GM15510 (cell line): ENCODE data around the gene TMEM238L.

Source experiments
- POLR2A ChIP-seq: IDR thresholded peaks from 3 replicates; pipeline ENCODE4 v1.6.1; 2011; ENCODE audit warnings: borderline replicate concordance; ENCODE audit not compliant: insufficient read length; ENCODE audit errors: extremely low read depth

The TMEM238L gene, protein sequence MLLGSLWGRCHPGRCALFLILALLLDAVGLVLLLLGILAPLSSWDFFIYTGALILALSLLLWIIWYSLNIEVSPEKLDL

DNA sequence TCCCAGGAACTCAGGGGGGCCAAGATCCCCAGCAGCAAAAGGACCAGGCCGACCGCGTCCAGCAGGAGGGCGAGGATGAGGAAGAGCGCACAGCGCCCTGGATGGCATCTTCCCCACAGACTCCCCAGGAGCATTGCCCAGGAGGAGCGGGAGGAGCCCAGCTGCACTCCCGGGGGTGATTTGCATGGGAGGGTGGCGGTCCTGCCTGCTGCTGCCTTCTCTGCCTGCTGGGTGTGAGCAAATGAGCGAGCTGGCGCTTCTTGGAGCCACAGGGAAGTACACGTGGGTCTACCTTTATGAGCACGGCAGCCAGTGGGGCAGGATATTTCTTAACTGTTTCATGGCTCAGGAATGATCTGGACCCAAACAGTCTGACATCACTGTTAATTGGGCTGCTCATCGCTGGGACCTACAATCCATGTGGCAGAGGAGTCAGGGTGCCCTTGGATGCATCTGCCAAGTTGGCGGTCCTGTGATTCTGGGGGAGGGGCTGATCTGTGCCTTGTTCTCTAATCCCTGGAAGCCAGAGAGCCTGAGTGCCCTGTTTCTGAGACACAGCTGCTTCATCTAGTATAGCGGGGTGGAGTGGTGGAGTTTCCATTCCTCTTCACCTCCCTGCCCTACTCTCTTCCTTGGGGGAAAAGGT, at the start of gene TMEM238L:
Gene TMEM238L, minus strand, starts transcription at position 270 of the 646 bp plus-strand sequence. Its CDS starts 136 bp downstream, at position 134.
- no peak for TF ChIP-seq POLR2A

DNA sequence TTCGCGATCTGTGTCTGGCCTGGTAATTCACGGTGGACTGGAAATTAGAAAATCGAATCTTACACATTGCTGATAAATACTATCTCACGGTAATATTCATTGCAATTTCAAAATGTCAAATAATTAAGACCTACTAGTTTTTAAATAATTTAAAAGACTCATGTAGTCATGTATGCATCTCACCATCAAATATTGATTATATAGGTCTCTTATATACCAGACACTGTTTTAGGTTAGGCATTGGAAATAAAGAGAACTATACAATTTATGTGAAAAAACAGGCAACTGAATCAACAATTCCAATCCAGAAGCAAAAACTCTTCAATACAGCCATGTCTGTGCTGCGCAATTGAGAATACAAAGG, 41.5 kb upstream of the TMEM238L start:
- no peak for TF ChIP-seq POLR2A

DNA sequence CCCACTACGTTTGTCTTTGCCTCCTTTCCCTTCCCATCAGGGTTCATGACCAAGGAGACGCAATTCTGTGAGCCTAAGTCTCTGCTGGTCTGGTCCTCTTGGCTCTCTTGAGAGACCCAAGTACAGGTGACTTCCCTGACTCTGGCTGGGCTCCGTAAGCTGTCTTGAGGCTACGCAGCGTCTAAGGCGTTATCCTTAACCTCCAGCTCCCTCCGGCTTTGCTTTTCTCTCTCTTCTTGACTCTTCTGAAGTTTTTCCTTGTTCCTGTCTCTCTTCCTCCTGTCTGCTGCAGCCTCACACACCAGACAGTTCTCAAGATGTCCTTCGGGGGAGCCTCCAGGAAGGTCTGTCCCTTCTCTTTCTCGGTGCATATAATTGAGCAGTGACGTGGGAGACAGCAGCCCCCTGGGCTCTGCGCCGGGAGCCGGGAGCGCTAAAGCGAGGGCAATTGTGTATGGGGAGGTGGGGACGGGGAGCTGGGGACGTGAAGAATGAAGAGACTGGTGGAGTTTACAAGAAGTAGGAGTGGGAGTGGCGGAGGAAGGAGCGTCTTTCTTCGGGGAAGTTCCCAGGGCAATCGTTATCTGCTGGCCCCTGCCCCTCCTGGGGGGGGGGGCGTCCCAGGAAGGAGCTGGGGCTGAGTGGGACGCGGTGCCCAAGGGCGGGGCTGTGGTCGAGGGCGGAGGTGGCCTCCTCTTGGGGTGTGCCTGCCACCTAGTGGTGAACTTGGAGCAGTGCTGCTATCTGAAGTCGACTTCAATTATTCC, 40.9 kb upstream of the TMEM238L start:
- no peak for TF ChIP-seq POLR2A

DNA sequence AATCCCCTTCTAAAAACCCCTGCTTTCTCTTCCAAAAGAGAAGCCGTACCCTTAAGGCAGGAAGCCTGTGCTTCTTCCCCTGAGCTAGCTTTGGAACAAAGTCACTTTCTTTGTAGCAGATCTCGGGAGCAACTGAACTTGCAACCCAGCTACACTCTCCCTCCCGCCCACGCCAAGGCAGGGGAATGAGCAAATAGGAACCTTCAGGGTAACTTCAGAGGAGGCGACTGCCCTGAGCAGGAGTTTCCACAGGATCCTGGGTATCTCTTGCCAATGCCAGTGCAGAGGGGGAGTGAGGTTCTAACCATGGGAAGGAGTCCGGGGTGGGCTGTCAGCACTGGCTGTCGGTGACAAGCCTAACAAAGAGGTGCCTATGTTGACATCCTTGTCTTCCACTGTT, 39.9 kb upstream of the TMEM238L start:
- no peak for TF ChIP-seq POLR2A

DNA sequence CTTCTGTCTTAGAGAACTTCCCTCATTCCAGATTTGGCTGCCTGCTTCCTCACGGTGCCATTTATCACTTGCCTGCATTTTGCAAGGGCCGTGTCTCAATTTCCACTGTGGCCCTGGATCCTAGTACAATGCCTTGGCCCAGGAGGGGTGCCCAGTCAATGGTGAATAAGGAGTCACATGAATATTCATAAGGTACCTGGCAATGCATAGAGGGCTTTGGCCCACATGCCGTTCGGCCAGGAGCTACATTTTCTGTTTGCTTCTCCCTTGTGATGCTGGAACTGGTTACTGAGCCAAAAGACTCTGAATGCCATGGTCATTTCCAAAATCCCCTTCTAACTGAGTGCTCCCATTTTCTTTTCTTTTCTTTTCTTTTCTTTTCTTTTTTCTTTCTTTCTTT, 38.8 kb upstream of the TMEM238L start:
- TF ChIP-seq POLR2A = no peak

DNA sequence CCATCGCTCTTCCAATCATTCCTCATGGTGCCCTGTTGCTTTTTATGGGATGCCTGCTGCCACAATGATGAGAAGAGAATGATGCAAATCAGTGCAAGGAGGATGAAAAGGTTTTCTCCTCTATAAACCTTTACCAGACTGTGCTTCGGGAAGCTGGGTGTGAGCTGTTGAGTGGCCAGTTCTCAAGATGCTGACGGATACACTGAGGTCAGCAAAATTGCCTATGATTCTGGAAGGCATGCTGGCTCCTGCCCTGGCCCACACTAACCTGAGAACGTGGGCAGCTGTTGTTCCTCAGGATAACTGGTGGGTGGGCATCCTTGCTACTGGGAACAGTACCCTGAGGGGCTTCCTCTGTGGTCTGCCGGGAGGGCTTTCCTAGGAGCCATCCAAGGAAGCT, 34.8 kb upstream of the TMEM238L start:
- TF ChIP-seq POLR2A = no peak

DNA sequence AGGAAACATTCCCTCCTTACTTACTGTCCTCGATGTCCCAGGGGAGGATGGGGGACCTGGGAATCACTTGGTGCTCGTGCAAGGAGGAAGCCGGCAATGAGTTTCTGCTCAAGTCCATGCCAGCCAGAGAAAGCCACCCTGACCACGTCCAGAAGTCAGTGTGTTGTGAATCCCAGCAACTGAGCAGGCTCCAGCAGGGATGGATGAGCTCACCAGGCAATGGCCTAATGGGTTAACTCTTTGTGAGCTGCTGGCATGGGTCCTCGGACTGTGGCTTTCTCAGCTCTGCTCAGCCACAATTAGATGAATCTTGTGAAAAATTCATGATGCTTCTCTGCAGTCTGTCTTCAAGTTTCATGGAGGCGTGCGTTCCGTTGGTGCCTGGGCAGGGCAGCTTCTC, 34.0 kb upstream of the TMEM238L start, which contains the start of gene PIRT:
Gene PIRT, minus strand, starts transcription at position 167 of the 400 bp plus-strand sequence. CDS start 12,442 bp downstream, outside the sequence.
- TF ChIP-seq POLR2A = no peak

DNA sequence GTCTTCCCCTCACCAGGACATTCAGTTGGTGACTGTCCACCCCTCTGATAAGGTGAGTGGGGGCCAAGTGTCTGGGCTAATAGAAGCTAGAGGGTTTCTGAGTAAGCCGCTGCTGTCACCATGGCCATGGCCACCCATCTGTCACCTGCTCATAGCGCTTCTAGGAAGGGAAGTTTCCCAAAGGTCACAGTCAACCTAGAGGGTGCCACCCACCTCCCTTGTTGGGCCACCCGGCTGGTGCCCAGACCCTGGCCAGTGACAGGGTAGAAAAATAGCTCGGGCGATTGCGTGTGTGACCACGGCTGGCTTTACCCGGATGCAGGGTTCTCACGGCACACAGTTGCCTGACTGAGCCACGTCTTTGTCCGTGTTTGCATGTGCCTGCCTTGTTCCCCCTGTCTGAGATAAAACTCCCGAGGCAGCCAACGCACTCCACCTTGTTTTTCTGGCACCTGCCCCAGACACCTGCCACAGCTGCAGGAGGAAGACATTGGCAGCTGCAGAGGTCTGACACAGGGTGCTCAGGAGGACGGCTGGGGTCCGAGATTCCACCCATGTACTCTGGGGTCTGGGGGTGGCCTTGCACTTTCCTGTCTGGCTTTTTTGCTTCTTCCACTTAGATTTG, 33.2 kb upstream of the TMEM238L start:
- TF ChIP-seq POLR2A = no peak

DNA sequence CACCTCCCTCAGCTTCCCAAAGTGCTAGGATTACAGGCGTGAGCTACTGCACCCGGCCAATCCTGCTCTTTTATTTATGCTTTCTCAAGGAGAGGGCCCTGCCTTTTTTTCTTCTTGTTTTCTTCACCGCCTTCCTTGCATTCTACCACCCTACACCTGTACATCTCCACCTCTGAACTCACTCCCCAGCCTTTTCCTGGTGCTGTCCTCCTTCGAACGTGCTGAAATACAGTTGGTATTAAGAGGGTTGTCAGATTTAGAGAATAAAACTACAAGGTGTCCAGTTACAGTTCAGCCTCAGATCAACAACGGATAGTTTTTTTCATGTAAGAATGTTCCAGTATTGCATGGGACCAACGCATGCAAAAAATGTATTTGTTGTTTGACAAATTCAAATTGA, 32.2 kb upstream of the TMEM238L start:
- TF ChIP-seq POLR2A = no peak

DNA sequence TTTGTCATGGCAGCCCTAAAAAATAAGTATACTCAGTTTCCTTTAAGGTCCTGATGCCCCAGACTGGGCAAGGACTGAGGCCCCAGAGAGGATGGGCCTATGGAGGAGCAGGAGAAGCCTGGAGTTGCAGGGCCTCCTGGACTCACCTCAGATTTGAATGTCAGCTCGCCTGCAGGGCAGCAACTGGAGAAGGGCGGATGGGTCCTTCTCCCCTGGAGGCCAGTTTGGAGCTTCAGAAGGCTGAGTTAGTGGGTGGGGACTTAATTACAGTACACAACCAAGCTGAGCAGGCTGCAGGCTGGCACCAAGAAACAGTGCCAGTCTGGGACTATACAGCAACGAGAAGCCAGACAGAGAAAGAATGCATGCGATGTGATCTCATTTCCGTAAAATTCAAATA, 27.8 kb upstream of the TMEM238L start:
- no peak for TF ChIP-seq POLR2A

DNA sequence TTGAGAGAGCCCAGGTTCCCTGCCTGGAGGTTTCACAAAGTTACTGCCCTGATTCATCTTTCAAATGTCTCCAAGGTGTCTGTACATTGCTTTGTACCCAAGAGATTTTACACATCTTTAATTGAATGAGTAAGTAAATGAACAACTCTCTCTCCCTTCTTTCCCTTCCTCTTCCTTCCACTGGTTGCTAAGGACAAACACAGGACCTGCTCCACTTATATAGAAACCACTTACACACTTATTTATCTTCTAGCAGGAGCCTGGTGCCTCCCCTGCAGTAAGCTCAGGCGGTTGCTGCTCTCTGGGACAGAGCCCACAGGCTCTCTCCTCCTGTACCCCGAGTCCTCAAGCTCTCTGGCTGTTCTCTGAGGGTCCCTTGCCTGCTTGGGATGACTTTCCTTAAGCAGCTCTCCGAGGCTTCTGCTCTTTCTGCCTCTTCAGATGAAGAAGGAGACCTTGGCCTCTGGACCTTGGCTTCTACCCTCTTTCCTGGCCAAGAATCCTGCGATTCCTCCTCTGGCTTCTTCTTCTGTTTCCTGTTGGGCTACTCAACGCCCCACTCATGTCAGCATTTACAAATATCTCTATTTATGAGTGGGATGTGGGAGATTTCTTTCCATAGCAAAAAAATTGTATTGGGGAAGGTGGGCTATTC, 24.1 kb upstream of the TMEM238L start:
- TF ChIP-seq POLR2A = no peak

DNA sequence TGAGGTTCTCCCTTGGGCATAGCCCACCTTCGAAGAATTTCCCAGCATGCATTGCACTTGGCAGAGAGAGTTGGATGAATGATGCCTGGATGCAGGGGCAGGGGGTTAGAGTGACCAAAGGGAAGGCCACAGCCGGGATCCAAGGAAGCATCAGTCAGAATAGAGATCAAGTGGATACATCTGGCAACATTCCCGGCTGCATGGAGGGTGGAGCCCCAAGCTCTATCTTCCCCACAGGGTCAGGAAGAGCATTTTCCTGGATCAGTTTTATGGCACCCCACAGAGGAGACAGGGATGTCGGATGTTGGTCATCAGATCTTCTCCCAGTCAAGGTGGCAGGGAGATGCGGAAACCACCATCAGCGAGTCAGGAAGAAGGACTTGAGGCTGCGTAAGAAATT, 21.0 kb upstream of the TMEM238L start:
- no peak for TF ChIP-seq POLR2A

DNA sequence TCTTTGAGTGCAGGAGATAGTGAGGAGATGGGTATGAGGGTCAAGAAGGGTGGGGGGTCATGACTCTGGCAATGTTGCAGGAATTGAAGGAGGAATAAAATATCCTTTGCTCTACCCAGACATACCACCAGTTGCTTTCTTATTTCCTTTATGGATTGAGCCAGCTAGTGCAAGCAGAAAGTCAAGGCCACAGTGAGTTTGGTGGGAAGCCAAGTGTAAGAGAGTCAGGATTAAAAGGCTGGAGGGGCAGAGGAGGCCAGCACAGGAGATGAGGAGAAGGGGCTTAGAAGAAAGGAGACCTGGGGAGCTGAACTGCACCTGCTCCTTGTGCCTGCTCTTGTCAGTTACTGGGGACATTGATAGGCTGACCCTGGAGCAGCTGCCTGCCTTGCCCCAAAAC, 17.9 kb upstream of the TMEM238L start:
- TF ChIP-seq POLR2A = no peak

DNA sequence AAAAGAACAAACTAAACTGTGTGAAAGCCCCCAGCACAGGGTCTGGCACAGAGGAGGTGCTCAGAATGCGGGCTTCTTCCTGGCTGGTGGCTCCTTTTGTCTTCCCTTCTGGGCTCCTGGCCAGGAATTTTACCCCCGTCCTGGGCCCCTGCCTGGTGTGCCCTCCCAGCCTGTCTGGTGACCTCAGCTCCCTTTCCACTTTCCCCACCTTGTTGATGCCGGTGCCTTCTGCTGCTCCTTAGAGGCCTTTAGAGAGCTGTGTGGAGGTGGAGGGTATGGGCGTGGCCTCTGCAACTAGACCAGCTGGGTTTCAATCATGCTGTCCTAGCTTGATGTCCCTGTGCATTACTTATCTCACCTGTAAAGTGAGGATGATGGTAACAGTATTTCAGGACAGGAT, 17.2 kb upstream of the TMEM238L start:
- TF ChIP-seq POLR2A = no peak

DNA sequence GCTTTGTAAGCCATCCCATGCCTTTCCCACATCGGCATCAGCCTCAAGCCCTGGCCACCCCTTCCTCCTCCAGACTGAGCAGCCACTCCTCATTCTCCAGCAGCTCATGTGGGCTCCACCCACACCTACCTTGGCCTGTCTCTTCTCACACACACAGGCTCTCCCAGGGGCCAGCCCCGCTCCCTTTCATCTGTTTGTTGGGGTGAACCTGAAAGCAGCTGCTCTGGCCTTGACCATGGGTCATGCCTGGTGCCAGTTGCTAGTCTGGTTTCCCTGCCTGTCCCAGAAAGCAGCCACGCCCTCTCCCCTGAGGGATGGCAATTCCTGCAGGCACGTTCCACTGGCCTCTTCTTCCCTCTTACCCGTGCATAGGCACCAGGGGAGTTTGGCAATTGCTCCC, 11.4 kb upstream of the TMEM238L start:
- TF ChIP-seq POLR2A = no peak
